ENCODE results near the gene GATAD2A. TPM values are rescaled to one million over a fixed set of nuclear protein-coding genes. Genes with fewer than 3 reads are reported as not detected.

The GATAD2A gene
- total and polyA plus RNA-seq, 9 of the 15 experiments (the other 6 are each of a cell fraction or from before 2014, with no cell fraction given) = 2.4 to 226 (median 44.2) TPM

GRCh38 chr19:19366434-19367396 lies 38.8 kb upstream of the GATAD2A start (continued):
- peak; percentile 86 for TF ChIP-seq ZBTB40 (IDR thresholded peaks at IDR 0.05)
- TF ChIP-seq ZBTB40 (CRISPR knock-in tag; IDR thresholded peaks at IDR 0.05) = no peak
- TF ChIP-seq TRIM24 (IDR thresholded peaks at IDR 0.05) = no peak; a peak in 1 of 4 replicates
- peak; percentile 39; the same call in 1 of the 2 replicates for TF ChIP-seq SPI1 (IDR thresholded peaks at IDR 0.05; ENCODE audit: borderline replicate concordance, low read depth, low read length)
- peak; percentile 59 for TF ChIP-seq POLR2A (conservative IDR thresholded peaks at IDR 0.05)
- TF ChIP-seq TFAP4 (CRISPR knock-in tag; IDR thresholded peaks at IDR 0.05; ENCODE audit: borderline replicate concordance) = peak; percentile 84
- peak; percentile 8; the same call in 1 of the 2 replicates for TF ChIP-seq JUN (IDR thresholded peaks at IDR 0.05; ENCODE audit: borderline replicate concordance, low read depth, low read length)
- no peak for TF ChIP-seq JUN (CRISPR knock-in tag; IDR thresholded peaks at IDR 0.05; ENCODE audit: borderline replicate concordance)
- TF ChIP-seq ASH1L (IDR thresholded peaks at IDR 0.05; ENCODE audit: borderline replicate concordance, low read depth, partially characterized antibody) = no peak
- peak; percentile 59; the same call in 1 of the 2 replicates for TF ChIP-seq CXXC5 (CRISPR knock-in tag; IDR thresholded peaks at IDR 0.05)
- peak; percentile 37; the same call in 1 of the 2 replicates for TF ChIP-seq RBFOX2 (IDR thresholded peaks at IDR 0.05; ENCODE audit: low read depth, low read length)
- 0 out of 2 replicates have a peak, but pooled peaks have one; percentile 32 for TF ChIP-seq MYC (IDR thresholded peaks at IDR 0.05; ENCODE audit: low read depth, low read length)
- no peak for TF ChIP-seq MYC (CRISPR knock-in tag; IDR thresholded peaks at IDR 0.05; ENCODE audit: borderline replicate concordance, low read depth)
- 0 out of 2 replicates have a peak, but pooled peaks have one; percentile 73 for TF ChIP-seq FOXP1 (CRISPR knock-in tag; IDR thresholded peaks at IDR 0.05)
- TF ChIP-seq TCF7 (IDR thresholded peaks at IDR 0.05; ENCODE audit: borderline replicate concordance) = 0 out of 2 replicates have a peak, but pooled peaks have one; percentile 10
- no peak for TF ChIP-seq E2F1 (CRISPR knock-in tag; IDR thresholded peaks at IDR 0.05)
